CD4-positive, alpha-beta T cell treated with Interleukin-1 beta for 1 hour (primary cell): ENCODE results near the gene RNF182.
"Not testable (repeated sequence)": the region's sequence is repeated elsewhere in the genome, so short reads cannot be mapped to it uniquely, and the experiment has no call there.

Experiments used
- DNase-seq, 2 donors: peaks; one replicate each; pipeline ENCODE4 v3.0.0-alpha.2; 2020 to 2022

Gene RNF182

GRCh38 chr6:13924949-13925881, at the start of gene RNF182:
TSS of gene RNF182 (plus strand) at chr6:13924952. CDS start at chr6:13977120, 52,168 bp downstream.
- DNase-seq, result peak in 1 of 2 donors; percentile 43

DNA sequence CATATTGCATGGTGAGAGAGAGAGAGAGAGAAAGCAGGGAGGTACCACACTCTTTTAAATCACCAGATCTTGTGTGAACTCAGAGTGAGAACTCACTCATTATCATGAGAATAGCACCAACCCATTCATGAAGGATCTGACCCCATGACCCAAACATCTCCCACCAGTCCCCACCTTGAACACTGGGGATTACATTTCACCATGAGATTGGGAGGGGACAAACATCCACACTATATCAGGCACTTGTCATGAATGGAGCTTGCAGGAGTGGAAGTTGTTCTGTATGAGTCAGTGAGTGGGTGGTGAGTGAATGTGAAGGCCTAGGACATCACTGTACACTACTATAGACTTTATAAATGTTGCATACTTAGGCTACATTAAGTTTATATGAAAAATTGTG, 47.7 kb upstream of the RNF182 start:
- no peak for DNase-seq

- not testable (repeated sequence) for DNase-seq
Measured at GRCh38 chr6:13880061-13880663, 44.6 kb upstream of the RNF182 start.

DNA sequence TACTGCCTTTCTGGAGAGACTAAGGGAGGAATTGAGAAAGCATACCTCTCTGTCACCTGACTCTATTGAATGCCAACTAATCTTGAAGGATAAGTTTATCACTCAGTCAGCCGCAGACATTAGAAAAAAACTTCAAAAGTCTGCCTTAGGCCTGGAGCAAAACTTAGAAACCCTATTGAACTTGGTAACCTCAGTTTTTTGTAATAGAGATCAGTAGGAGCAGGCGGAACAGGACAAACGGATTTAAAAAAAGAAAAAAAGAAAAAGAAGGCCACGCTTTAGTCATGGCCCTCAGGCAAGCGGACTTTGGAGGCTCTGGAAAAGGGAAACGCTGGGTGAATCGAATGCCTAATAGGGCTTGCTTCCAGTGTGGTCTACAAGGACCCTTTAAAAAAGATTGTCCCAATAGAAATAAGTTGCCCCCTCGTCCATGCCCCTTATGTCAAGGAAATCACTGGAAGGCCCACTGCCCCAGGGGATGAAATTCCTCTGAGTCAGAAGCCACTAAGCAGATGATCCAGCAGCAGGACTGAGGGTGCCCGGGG, 43.1 kb upstream of the RNF182 start:
- DNase-seq, result no peak

GRCh38 chr6:13883966-13884365, 40.8 kb upstream of the RNF182 start:
- DNase-seq, result no peak

DNA sequence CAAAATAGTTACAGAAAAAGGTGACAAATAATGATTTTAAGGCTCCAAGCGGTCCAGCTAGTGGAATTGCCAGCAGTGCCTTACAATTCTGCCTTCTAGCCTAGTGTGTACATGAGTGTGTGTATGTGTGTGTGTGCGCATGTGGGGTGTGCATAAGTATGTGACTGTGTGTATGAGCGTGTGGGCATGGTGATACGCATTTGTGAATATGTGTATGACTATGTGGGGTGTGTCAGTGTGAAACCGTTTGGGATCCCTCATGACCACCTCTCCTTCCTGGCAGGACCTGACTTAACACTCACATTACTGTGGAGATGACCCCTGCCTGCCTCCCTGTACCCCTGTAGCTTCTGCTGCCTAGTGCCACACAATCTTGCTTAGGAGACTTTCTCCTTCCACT, 40.4 kb upstream of the RNF182 start:
- DNase-seq, result no peak

DNA sequence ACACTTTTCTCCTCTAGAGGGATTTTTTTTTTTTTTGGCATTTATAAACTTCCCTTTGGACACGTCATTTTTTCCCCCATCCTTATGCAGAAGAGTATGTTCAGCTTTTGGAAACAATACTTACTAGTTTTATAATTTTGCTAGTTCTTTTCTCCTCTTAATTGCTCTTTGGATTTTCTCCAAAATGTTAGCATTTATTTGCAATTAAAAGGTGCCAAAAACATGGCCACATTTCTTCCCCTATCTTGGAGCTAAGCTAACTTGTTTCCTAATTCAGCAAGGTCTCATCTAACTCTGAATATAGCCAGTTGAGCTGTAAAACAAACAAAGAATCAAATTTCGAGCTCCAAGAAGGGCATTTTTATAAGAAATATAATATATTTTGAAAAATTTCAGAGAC, 39.2 kb upstream of the RNF182 start:
- no peak for DNase-seq

DNA sequence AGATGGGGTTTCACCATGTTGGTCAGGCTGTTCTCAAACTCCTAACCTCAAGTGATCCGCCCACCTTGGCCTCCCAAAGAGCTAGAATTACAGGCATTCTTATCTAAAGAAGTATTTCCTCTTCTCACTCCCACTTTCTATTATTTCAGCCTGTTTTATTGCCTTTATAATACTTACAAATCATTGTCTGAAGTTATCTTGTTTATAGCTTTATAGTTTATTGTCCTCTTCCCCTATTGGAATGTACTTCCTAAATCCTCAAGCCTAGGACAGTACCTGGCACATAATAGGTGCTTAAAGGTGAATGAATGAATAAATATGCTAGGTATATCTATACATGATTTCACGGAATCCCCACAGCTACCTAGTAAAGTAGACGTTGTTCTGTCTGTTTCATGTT, 37.8 kb upstream of the RNF182 start:
- DNase-seq, result no peak

DNA sequence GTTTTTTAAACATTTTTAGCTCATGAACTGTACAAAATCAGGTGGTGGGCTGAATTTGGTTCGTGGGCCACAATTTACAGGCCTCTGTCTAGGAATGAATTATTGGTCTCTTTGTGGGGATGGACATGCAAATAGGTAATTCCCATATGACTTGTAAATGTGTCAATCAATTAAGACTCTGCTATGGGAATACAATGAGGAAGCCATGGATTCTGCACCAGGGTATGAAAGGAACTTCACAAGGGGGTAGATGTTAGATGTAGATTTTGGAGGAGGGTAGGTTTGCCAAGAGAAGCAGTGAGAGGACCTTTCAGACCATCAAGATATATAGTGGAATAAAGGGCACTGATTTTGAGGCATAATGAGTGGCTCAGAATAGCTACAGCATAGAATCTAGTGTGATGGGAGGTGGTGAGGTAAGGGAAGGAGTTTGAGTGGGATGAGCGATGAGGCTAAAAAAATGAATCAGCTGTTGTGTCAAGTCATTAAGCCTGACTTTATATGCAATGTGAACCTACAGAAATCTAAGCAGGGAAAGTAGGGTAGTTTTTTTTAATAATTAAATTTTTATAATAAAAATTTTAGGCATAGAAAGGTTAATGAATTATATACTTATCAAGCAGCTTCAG, 32.6 kb upstream of the RNF182 start:
- no peak for DNase-seq

- DNase-seq, result no peak
Measured at GRCh38 chr6:13902922-13903321, 21.8 kb upstream of the RNF182 start.

DNA sequence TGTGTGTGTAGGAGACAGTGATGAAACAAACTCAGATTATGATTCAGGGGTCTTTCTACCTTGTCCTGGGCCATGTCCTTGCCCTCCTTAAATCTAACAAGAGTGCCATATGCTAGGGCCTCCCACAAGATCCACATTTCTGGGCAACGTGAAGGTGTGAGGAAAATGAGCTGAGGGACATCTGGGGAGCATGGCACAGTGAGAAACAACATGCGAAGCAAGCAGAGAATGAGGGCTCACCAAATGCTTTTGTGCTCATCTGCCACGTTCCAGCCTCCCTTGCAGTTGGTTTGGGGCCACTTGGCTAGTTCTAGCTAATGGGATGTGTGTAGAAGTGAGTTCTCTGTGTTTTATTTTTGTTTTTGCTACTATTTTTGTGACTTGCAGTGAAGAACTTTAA, 21.4 kb upstream of the RNF182 start:
- DNase-seq, result no peak

DNA sequence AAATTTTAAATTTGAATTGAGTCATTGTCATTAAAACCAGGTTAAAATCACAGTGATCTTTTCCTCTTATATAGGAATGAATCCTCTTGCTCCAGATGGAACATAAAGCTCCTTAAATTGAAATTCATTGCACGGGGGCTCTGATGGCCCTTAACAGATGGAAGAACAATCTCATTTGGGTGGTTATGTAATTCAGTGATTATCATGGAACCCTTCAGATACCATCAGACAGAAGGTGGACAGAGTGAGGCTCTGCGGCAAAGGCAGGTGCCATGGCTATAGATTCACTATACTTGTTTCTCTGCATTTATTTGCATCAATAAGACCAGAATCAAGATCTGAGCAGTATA, 17.8 kb upstream of the RNF182 start:
- no peak for DNase-seq

DNA sequence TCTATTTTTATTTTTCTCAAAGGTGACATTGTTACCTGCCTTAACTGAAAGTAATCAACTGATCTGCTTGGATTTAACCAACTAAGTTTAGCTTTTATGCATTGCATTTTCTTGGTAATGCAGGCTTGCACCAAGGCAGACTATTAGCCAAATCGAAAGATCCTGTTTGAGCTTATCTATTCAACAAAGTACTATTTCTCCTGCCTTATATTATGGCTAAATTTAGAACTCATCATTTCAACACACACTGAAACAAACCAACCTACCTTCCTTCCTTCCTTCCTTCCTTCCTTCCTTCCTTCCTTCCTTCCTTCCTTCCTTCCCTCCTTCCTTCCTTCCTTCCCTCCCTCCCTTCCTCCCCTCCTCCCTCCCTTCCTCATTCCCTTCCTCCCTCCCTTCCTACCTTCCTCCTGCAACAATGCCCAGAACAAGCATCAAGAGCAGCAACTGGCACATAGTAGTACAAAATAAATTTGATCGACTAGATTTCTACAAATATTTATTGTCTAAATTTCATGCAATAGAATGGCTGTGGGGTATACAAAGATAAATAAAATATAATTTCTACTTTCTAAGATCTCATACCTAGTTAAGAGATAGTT, 17.0 kb upstream of the RNF182 start:
- DNase-seq, result no peak

DNA sequence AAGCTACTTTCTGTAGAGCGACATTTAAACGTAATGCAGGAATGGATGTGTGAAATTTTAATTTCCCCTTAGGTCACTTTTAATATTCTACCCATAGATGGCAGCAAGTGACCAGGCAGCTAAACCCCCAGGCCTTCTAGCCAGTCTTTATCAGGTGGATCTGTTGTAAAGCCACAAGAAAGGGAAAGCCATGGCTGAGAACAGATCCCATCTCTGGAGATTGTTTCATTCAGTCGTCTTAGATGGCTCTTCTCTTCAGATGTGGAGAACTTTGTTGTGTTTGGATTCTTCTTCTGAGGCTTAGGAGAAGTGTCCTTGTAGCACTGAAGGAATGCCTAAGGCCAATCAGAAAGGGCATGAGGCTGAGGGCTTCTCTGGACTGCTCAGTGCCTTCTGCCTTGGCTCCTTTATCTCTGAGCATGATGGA, 15.8 kb upstream of the RNF182 start:
- DNase-seq, result peak; percentile 46 to 67

GRCh38 chr6:13910443-13910842, 14.3 kb upstream of the RNF182 start:
- no peak for DNase-seq

DNA sequence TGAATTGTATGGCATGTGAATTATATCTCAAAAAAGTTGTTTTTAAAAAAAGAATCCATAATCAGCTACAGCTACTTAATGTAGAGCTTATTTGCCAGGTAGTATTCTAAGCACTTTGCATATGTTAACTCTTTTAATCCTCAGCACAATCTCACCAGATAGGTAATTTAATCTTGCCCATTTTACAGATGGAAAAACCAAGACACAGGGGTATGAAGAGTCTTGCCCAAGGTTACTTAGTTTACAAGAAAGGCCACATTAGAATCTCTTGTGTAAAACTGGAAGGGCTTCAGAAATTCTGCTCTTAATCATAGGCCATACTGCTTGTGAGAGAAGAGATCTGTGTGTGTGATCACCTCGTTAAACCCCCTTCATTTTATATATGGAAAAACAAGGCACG, 13.4 kb upstream of the RNF182 start:
- no peak for DNase-seq

- DNase-seq, result no peak
Measured at GRCh38 chr6:13913226-13914001, 11.3 kb upstream of the RNF182 start.

- DNase-seq, result no peak
Measured at GRCh38 chr6:13914351-13914750, 10.4 kb upstream of the RNF182 start.

DNA sequence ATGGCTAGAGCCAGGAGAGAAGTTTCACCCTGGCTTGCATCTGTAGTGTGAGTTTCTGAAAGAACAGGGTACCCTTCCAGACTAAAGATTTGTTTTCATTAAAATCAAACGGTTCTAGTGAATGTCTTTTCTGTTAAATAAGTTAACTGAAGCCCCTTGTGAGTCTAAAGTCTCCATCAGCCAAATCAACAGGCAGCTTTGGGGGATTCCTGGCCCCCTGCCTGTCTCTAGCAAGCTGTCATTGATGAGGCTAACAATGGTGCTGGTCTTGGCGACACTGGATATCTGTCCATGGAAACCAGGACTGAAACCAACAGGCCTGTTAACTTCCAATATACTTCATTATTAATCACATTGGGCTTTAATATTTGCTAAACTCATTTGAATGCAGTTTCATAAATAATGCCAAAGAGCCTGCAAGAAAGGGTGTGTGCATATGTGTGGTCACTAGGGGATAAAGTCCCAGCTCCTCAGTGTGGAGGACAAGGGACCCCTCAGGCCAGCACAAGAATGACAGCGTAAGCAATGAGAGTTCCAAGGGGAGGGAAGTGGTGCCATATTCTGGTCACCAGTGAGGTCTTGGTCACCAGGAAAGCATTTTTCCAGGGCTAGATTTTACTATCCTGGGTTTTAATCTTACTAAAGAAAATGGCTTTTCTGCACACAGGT, 9.1 kb upstream of the RNF182 start:
- DNase-seq, result no peak

DNA sequence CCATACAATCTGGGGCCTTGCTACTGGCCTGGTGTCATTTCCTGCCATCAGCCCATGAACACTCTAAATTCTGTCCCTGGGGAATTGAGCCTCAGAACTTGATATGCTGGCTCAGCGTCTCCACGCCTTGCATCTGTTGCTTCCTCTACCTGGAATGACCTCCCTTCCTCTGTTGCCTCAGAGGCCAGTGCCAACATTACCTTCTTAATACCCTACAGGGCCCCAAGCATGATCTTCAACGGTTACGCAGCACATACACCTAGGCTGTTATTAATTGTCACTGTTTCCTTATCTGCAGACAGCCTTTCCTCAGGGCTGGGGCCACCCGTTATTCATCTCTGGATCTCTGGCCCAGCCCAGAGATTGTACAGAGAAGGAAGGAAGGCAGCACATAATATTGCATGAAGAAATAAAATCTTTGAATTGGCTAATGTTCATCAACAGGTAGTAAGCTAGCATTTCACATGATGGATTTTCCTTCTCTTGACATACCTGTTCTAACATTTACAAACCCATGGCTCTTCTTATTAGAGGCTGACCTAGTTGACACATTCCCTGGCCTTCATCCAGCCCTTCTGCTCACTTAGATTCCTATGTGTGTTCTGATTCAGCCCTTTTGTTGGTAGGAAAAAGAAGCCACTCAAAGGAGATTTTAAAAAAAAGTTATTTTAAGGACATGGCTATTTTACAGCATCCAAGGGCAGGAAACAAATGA, 8.4 kb upstream of the RNF182 start:
- DNase-seq, result no peak

- no peak for DNase-seq
Measured at GRCh38 chr6:13917141-13917540, 7.6 kb upstream of the RNF182 start.
